Large intestine (tissue), 3 donors: ENCODE measurements around the gene HOXB8. TPM values are rescaled to one million over a fixed set of nuclear protein-coding genes. Genes with fewer than 3 reads are reported as not detected.

ENCODE experiments used
- DNase-seq, 2 donors: peaks; one replicate each; pipeline versions ENCODE4 v3.0.0 to v3.0.0-alpha.2; 2013
- H3K27ac ChIP-seq: one replicate; pipeline ENCODE4 v1.5.1; 2013; ENCODE audit warnings: low read length
- H3K27me3 ChIP-seq: 2 replicates; pipeline ENCODE4 v1.6.1; 2013; ENCODE audit warnings: low read length; ENCODE audit not compliant: control insufficient read depth, insufficient read depth
- H3K36me3 ChIP-seq: 2 replicates; pipeline ENCODE4 v1.6.1; 2013; ENCODE audit warnings: low read length; ENCODE audit not compliant: control insufficient read depth, insufficient read depth
- H3K4me1 ChIP-seq: one replicate; pipeline ENCODE4 v1.6.1; 2013; ENCODE audit warnings: low read length; ENCODE audit not compliant: control insufficient read depth, insufficient read depth
- H3K4me3 ChIP-seq: one replicate; pipeline ENCODE4 v1.5.1; 2013; ENCODE audit warnings: low read length
- H3K9me3 ChIP-seq: one replicate; pipeline ENCODE4 v1.6.1; 2013; ENCODE audit warnings: mild to moderate bottlenecking, low read depth, low read length, moderate library complexity; ENCODE audit not compliant: control insufficient read depth
- WGBS: methylation state at CpG from one replicate; pipeline ENCODE4 v1.1.5; 2013; ENCODE audit warnings: low lambda C conversion rate; ENCODE audit not compliant: insufficient coverage; 5-methylcytosine and 5-hydroxymethylcytosine counted together
- polyA plus RNA-seq: library from polyadenylated mRNA; unstranded; fragments of 120-200 nt; gene quantifications from one replicate; pipeline ENCODE4 v1.2.1, GENCODE V29; 2013

Gene HOXB8
- polyA plus RNA-seq, 1 donor: 1.8 TPM

DNA sequence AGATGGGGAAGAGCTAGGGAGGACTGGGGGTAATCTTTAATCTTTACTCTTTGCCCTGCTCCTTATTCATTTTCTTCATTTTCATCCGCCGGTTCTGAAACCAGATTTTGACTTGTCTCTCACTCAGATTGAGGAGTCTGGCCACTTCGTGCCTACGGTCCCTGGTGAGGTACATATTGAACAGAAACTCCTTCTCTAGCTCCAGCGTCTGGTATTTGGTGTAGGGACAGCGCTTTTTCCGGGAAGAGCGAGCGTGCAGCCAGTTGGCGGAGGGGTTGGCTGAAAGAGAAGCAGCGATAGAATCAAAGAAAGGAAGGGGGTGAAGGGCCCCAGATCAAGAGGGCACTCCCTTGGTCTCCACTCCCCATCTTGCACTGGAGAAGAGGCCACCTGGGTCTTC lies 7.8 kb upstream of the HOXB8 start:
- peaks cover 98% of the 10 kb centered on the region for H3K27me3 ChIP-seq
- no peak overlapping the region for H3K4me3 ChIP-seq
- no peak overlapping the region for H3K27ac ChIP-seq
- WGBS: 40% methylated on average over 2 of the region's 11 CpGs
- no peak for DNase-seq
- H3K4me1 ChIP-seq: peaks cover 42% of the 10 kb centered on the region
- H3K9me3 ChIP-seq: peaks cover 17% of the 10 kb centered on the region
- H3K36me3 ChIP-seq: no peaks in the 10 kb centered on the region

DNA sequence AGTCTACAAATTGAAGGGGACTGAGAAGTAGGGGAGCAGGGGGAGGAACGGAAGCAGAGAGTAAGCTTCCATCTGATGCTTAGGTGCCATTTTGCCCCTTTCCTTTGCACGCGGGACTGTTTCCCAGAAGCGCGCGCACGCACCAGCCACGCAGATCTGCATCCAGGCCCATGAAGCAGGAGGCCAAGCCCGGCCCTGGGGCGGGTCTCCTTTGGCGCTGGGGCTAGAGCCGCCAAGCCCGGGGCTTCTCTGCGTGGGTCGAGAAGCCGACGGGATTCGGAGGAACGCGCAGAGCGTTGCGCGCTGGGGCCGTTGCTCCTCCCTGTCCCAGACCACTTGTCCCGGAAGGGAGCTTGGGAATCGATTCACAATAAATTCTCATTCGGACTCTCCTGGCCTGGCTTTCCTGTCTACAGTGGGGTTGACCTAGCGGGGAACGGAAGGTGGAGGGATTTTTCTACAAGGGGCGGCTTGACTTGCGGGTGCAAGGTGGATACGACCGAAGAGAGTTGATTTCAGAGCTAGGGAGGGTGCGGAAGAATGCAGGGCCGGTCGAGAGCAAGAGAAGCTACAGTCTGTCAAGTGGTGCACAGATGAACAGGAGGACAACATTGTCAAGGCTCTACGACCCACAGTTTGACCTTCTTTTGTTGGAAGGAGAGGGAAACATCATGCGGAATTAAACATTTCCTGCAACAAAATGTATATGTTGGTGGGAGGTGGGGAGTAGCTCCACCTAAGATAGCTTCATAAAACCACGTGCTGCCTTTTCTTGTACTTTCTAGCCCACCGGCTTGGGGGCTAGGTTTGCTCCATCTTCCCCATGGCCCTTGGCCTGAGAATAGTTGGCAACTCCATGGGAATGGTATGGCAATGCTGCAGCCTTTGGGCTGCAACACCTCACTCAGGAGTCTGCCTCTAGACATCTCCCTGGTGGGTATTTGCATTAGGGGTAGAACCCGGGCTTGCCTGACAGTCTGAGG lies 6.6 kb upstream of the HOXB8 start:
- Histone ChIP-seq H3K27ac (no peak overlapping the region), H3K27me3 (peaks cover 98% of the 10 kb centered on the region), H3K4me3 (no peak overlapping the region), H3K36me3 (no peaks in the 10 kb centered on the region), H3K4me1 (peaks cover 44% of the 10 kb centered on the region), H3K9me3 (peaks cover 21% of the 10 kb centered on the region)
- WGBS: no CpG with 5 or more reads among the region's 41 CpGs
- no peak for DNase-seq

DNA sequence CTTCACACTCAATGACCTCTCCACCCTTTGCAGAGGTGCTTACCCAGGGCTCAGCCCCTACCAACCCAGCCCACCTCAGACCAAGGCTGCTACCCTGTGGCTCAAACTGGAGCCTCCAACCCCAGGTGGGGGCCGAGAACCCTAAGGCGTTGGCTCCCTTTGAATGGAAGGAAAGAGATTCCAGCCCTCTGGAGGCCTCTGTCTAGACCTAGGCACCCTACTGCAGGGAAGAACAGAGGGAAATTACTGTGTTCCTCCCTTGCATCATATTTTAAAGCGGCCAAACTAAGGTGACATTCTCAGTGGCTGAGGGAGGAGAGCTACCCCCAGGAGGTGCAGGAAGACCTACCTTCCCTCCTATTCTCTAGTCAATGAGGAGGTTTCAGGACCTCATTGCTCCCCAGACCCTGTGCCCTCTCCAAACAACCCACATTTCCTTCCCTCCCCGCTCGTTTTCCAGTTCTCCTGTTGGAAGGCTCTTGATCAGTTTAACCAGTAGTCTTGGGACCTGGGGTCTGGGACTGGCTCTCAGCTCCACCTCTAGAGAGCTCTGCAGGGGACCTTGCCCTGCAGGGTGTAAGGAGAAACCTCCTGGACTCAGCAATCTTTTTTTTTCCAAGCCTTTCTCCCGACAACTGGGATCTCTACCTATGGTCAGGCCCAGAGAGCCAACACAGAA lies 5.5 kb upstream of the HOXB8 start:
- Histone ChIP-seq H3K27me3 (peaks cover 99% of the 10 kb centered on the region), H3K27ac (no peak overlapping the region), H3K4me1 (peaks cover 40% of the 10 kb centered on the region), H3K9me3 (peaks cover 19% of the 10 kb centered on the region), H3K36me3 (no peaks in the 10 kb centered on the region), H3K4me3 (no peak overlapping the region)
- WGBS: no CpG with 5 or more reads among the region's 6 CpGs
- DNase-seq: no peak

DNA sequence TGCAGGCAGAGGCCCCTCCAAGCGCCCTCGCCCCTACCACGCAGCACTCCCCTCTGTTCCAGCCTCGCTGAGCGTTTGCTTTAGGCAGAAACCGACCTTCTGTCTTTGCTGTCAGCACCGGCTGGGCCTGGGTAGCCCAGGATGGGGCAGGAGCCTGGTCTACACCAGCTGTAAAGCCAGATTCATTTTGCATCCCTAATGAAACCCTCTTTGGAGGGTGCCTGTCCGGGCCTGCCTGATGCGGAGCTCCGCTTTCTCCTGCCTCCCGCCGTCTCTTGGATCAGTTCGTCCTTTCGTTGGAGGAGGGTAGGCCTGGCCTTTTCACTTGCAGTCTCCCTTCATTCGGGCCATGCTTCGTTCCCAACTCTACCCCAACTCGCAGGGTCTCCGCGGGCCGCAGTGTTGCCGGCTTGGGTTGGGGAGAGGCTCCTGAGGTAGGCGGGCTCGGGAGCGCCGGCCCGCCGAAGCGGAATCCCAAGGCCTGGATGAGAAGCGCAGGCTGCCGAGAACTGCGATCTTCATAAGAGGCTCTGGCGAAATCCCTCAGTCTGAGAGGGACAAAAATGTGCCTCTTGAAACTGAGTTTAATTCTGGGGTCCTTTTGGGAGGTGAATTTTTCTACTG lies 4.8 kb upstream of the HOXB8 start:
- peaks cover 37% of the 10 kb centered on the region for H3K4me1 ChIP-seq
- no peaks in the 10 kb centered on the region for H3K36me3 ChIP-seq
- no peak overlapping the region for H3K4me3 ChIP-seq
- no peak for DNase-seq
- WGBS: no CpG with 5 or more reads among the region's 32 CpGs
- H3K9me3 ChIP-seq: peaks cover 21% of the 10 kb centered on the region
- no peak overlapping the region for H3K27ac ChIP-seq
- H3K27me3 ChIP-seq: peaks cover 99% of the 10 kb centered on the region

DNA sequence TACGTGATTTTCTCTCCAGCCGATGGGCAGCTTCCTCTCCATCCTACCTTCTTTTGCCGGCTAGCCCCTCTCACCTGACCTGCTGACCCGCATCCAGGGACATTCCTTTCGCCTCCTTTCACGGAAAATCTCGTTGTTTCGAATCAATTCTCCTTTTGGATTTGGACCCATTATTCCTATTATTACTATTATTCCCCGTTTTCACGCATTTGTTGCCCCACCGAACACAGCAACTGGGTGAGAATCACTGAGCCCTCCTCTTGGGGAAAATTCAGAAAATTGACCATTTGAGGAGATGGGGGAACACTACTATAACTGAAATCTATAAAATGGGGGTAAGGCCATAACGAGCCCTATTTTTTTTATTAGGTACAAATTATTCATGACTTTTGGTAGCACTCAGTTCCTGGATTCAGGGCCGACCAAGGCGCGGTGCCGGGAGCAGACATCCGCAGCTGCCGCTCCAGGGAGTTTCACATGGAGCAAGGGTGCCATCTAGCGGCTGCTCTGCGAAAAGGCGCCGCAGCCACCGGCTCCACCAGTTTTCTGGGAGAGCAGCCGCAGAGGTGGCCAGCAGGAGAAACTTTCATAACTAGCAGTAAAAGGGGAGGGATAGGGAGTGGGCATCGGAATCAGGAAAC lies 3.3 kb upstream of the HOXB8 start:
- WGBS: 5% methylated on average over 5 of the region's 25 CpGs
- H3K4me3 ChIP-seq: peak overlapping the region; percentile 30
- peak; percentile 84 to 85 for DNase-seq
- peaks cover 99% of the 10 kb centered on the region for H3K27me3 ChIP-seq
- H3K4me1 ChIP-seq: peaks cover 40% of the 10 kb centered on the region
- no peak overlapping the region for H3K27ac ChIP-seq
- peaks cover 26% of the 10 kb centered on the region for H3K9me3 ChIP-seq
- no peaks in the 10 kb centered on the region for H3K36me3 ChIP-seq

DNA sequence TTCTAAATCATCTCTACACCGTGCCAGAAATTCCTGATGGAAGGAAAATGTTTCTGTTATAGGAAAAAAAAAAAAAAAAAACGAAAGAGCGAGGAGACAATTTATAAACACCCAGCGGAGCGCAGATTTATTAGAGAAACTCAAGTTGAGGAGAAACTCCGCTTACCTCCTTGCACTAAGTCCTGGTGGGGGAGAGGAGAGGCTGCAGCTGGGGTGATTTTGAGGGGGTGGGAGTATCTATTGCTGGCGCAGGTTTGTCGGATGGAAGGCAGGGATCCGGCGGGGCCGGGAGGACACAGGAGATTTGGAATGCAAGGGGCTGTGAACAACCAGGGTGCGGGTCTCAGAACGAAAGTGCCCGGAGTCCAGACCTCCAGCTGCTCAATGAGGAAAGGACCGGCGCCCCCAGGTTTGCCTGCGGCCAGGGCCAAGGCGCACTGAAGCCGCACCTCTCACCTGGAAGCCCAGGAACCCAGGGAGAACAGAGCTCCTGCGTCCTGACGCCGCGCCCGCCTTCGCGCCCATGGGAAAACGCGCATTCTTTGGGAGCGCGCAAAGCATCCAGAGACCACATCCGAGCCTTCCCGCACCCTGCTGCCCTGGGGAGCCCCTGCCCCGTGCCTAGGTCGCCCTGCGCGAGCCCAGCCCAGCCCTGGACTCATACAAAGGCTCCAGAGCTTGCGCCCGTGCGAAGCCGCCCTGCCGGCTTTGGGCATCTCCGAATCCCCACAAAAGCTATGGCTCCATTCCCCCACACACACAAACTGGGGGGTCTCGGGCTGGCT lies 2.6 kb upstream of the HOXB8 start:
- Histone ChIP-seq H3K36me3 (no peaks in the 10 kb centered on the region), H3K4me3 (no peak overlapping the region), H3K9me3 (peaks cover 26% of the 10 kb centered on the region), H3K4me1 (peaks cover 40% of the 10 kb centered on the region), H3K27me3 (peaks cover 98% of the 10 kb centered on the region), H3K27ac (no peak overlapping the region)
- DNase-seq: no peak
- WGBS: no CpG with 5 or more reads among the region's 43 CpGs

DNA sequence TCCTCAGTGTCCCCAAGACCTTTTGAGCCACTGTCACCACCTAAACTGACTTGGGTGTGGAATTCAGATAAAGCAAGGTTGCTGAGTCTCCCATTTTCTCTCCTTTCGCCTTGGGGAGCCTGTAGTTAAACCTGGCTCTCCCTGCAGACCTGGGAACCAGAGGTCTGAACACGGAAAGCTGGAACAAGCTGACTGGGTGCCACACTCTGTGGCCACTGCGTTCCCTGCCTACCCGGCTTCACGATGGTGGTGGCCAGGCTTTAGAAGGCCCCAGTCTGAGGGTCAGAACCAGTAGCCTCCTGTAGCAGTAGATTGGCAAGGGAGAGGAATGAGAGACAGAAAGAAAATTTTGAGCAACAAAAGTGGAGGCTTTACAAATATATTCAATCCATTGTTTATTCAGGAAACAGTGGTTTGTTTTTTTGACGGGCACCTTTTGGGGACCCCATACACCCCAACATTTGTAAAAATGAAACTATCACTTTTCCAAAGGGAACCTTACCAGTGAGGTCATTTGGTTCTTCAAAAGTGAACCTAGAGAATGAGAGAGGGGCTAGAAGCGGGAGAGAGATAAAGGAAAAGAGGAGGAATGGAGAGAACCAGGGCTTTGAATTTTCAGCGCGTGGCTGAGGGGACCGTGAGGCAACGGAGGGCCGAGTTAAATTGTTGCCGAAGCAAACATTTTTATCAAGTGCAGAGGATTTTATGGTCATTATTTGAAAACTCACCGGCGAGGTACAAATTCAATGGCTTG lies 1.8 kb upstream of the HOXB8 start:
- Histone ChIP-seq H3K4me3 (no peak overlapping the region), H3K27me3 (peaks cover 98% of the 10 kb centered on the region), H3K36me3 (no peaks in the 10 kb centered on the region), H3K4me1 (peaks cover 41% of the 10 kb centered on the region), H3K9me3 (peaks cover 32% of the 10 kb centered on the region), H3K27ac (no peak overlapping the region)
- no peak for DNase-seq
- WGBS: 10% methylated on average over 2 of the region's 15 CpGs

DNA sequence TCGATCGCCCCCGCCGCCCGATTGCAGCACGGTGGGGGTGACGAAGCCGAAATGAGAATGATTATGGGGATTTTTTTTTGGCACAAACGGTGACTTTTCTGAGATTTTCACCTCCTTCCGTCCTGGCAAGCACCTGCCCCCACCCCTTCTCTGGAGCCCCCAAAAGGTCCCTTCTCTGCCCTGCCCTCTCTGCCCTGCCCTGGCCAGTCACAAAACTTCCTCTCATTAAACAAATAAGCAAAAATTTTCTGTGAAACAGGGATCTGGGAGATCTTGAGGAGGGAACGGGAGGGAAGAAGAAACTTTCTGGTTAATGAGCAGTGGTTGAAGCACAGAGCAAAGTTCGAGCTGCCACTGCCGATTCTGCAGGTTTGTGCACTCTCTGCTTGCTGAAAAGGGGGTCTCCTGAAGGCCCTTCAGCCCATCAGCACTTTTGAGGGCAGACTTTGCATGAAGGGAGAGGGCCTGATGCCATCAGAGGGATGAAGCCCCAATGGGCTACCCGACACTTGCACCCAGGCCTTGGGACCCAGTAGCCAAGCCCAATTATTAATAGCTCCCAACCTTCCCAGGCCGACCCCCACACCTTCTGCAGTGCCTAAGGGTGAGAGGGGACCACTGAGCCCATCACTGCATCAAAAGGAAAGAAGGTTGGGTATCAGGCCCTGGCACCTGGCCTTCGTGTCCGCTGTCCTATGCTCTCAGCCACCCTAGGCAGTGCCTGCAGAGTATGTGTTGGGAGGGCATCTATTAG lies 1.0 kb upstream of the HOXB8 start:
- Histone ChIP-seq H3K27ac (no peak overlapping the region), H3K4me1 (peaks cover 41% of the 10 kb centered on the region), H3K36me3 (no peaks in the 10 kb centered on the region), H3K27me3 (peaks cover 98% of the 10 kb centered on the region), H3K4me3 (no peak overlapping the region), H3K9me3 (peaks cover 32% of the 10 kb centered on the region)
- WGBS: no CpG with 5 or more reads among the region's 17 CpGs
- DNase-seq: no peak
